Pancreas (tissue), 10 donors: ENCODE data around the gene GLCE. TPM values are rescaled to one million over a fixed set of nuclear protein-coding genes. Genes with fewer than 3 reads are reported as not detected.
A peak's percentile ranks its signal among the peaks of the same experiment; 100 is the strongest.

Source experiments
- ATAC-seq, 4 donors: fragments of 200-7000 bp; cut with Tn5 transposase; one replicate each; pipeline versions ENCODE4 v1.8.0 to v1.9.1; 2020; ENCODE audit warnings: mild to moderate bottlenecking in 4 of 4, moderate library complexity in 4 of 4
- DNase-seq, 6 donors: peaks; one replicate each; pipeline ENCODE4 v3.0.0-alpha.2; 2020
- FAIRE-seq: peaks from 2 replicates; lab custom pipeline; 2012; peaks lifted over from hg19 to GRCh38; lab: Jason Lieb, UNC
- H3K27ac ChIP-seq, 4 donors: fragments of 200-600 bp; sonication (generic); 1 replicate in 3 of 4; 2 replicates in 1 of 4; pipeline versions ENCODE4 v1.5.0 to v1.8.0; 2020
- H3K27me3 ChIP-seq, 4 donors: fragments of 200-600 bp; one replicate each; pipeline ENCODE4 v1.8.0; 2021
- H3K36me3 ChIP-seq, 3 donors: fragments of 200-600 bp; sonication (generic) in 1 of 3; one replicate each; pipeline versions ENCODE4 v1.5.0 to v1.8.0; 2020 to 2021
- H3K4me1 ChIP-seq, 3 donors: fragments of 200-600 bp; one replicate each; pipeline ENCODE4 v1.8.0; 2021
- H3K4me3 ChIP-seq, 4 donors: fragments of 200-600 bp; sonication (generic) in 2 of 4; one replicate each; pipeline versions ENCODE4 v1.5.0 to v1.8.0; 2020 to 2021
- H3K9me3 ChIP-seq, 4 donors: fragments of 200-600 bp; one replicate each; pipeline ENCODE4 v1.8.0; 2021
- CTCF ChIP-seq, 4 donors: fragments of 200-600 bp; sonication (generic) in 3 of 4; IDR thresholded peaks; one replicate each; pipeline versions ENCODE4 v1.5.0 to v1.8.0; 2021; ENCODE audit warnings: antibody characterized with exemption in 4 of 4
- WGBS, 2 donors: extraction: QIAGEN DNeasy Blood & Tissue Kit; methylation state at CpG; one replicate each; pipeline ENCODE4 v1.1.7; 2013; 5-methylcytosine and 5-hydroxymethylcytosine counted together
- intact Hi-C, 3 donors: fragments of 100-400 bp; cut with DNase I; formaldehyde crosslinking; loops; one replicate each; pipeline versions ENCODE4 v1.11.1 to v1.14.2; 2022
- polyA plus RNA-seq, 2 donors: library from polyadenylated mRNA; stranded (reverse); fragments of 200-250 nt; gene quantifications; one replicate each; pipeline ENCODE4 v1.2.3, GENCODE V29; 2013
- total RNA-seq, 6 donors: library from RNA; stranded (reverse); fragmentation: NEBNext Ultra II Directional in 4 of 6; extraction: Animal tissue kit (Norgen Biotek cat#: 25700) in 4 of 6; gene quantifications; one replicate each; pipeline versions ENCODE4 v1.2.1 to v1.2.4, GENCODE V29; 2021 to 2023
- donor health status: healthy with polysubstance abuse.
- donor health status: DM: no; HTN: no; CAD: no; lungs with moderate emphysema.
- donor health status: DM: no; HTN: no; CAD: no.
- donor health status: control.
- donor health status: control.
- donor health status: Bipolar disorder and iron deficiency.
- donor health status: DM: yes; HTN: yes; CAD: no.
- donor health status: DM: no; HTN: no; CAD: no.
- donor health status: DM: no; HTN: no; CAD: no.
- donor health status: DM: yes; HTN: yes; CAD: no.

GLCE gene
- total RNA-seq: 10 to 100 TPM in 1 of 6 donors, 1 to 10 TPM in 5; 4.3 to 10.8 (median 5.9) TPM
- 1 to 10 TPM; 2.7 to 7.5 TPM for polyA plus RNA-seq

GRCh38 chr15:69160141-69160993 is at the start of gene GLCE:
TSS of gene GLCE (plus strand) at chr15:69160635. CDS start at chr15:69255807, 95,172 bp downstream.
- no peak for TF ChIP-seq CTCF (IDR thresholded peaks at IDR 0.05)
- peak; percentile 81 for FAIRE-seq
- H3K4me3 ChIP-seq: peak within 1 kb of the TSS; percentile 53 to 95 (median 86)
- no peaks in the 10 kb centered on the region for H3K36me3 ChIP-seq
- no peaks in the 10 kb centered on the region for H3K9me3 ChIP-seq
- WGBS, 2 donors: 0% methylated on average over 76 of the region's 76 CpGs
- peaks cover 0 to 6% (median 0%) of the 10 kb centered on the region in 3 donors for H3K4me1 ChIP-seq
- H3K27me3 ChIP-seq: no peaks in the 10 kb centered on the region
- H3K27ac ChIP-seq: peak within 1 kb of the TSS; percentile 71 to 83 (median 81)
- intact Hi-C loops: no loop called here
- peak; percentile 96 to 99 (median 98) for DNase-seq
- ATAC-seq: peak; percentile 96 to 99 (median 96)

- no peak for TF ChIP-seq CTCF (IDR thresholded peaks at IDR 0.05)
- intact Hi-C loops: no loop called here
- H3K27ac ChIP-seq: no peak overlapping the region
- DNase-seq: no peak
- no peak for FAIRE-seq
- no peak overlapping the region for H3K4me3 ChIP-seq
- no peaks in the 10 kb centered on the region for H3K4me1 ChIP-seq
- H3K9me3 ChIP-seq: no peaks in the 10 kb centered on the region
- 70% methylated on average over 11 of the region's 11 CpGs for WGBS, 2 donors
- H3K27me3 ChIP-seq: no peaks in the 10 kb centered on the region
- no peak for ATAC-seq
- H3K36me3 ChIP-seq: no peaks in the 10 kb centered on the region
Measured at GRCh38 chr15:69114331-69114928, 46.0 kb upstream of the GLCE start.

- ATAC-seq: no peak
- H3K27me3 ChIP-seq: no peaks in the 10 kb centered on the region
- H3K9me3 ChIP-seq: no peaks in the 10 kb centered on the region
- WGBS, 2 donors: 59 to 75% methylated on average over 7 of the region's 7 CpGs
- DNase-seq: no peak
- H3K4me1 ChIP-seq: no peaks in the 10 kb centered on the region
- intact Hi-C loops: no loop called here
- no peak overlapping the region for H3K4me3 ChIP-seq
- no peaks in the 10 kb centered on the region for H3K36me3 ChIP-seq
- no peak overlapping the region for H3K27ac ChIP-seq
- FAIRE-seq: no peak
- no peak for TF ChIP-seq CTCF (IDR thresholded peaks at IDR 0.05)
Measured at GRCh38 chr15:69115031-69115430, 45.4 kb upstream of the GLCE start.

- Histone ChIP-seq H3K27ac (no peak overlapping the region), H3K4me1 (no peaks in the 10 kb centered on the region), H3K27me3 (no peaks in the 10 kb centered on the region), H3K9me3 (no peaks in the 10 kb centered on the region), H3K36me3 (no peaks in the 10 kb centered on the region), H3K4me3 (no peak overlapping the region)
- no peak for ATAC-seq
- no peak for TF ChIP-seq CTCF (IDR thresholded peaks at IDR 0.05)
- WGBS, 2 donors: 66 to 74% methylated on average over 4 of the region's 4 CpGs
- intact Hi-C loops: no loop called here
- DNase-seq: no peak
- FAIRE-seq: no peak
Measured at GRCh38 chr15:69116391-69116790, 44.0 kb upstream of the GLCE start.
